Panc1 (cell line): ENCODE data around the gene MAP3K20. TPM values are rescaled to one million over a fixed set of nuclear protein-coding genes. Genes with fewer than 3 reads are reported as not detected.

Experiments used
- ATAC-seq: fragments of 200-7000 bp; cut with Tn5 transposase; 2 replicates; pipeline ENCODE4 v1.9.1; 2020; ENCODE audit warnings: mild to moderate bottlenecking, moderate library complexity
- BruUV-seq: library from RNA; stranded (reverse); fragments of 400-500 nt; replicated peaks from 2 replicates; lab custom pipeline; 2021; lab: Mats Ljungman, UMichigan
- CTCF ChIA-PET: fragments of 300-600 bp; sonication (Branson Sonifier 250); formaldehyde crosslinking; loops from one replicate; lab custom pipeline; 2022; ENCODE audit warnings: antibody characterized with exemption; lab: Charles Lee
- POLR2A ChIA-PET: fragments of 300-600 bp; sonication (Branson Sonifier 250); formaldehyde crosslinking; loops from one replicate; lab custom pipeline; 2022; ENCODE audit warnings: antibody characterized with exemption; lab: Charles Lee
- DNase-seq: peaks from one replicate; pipeline ENCODE4 v3.0.0-alpha.2; 2010; ENCODE audit warnings: low read depth, low spot score
- H3K27ac ChIP-seq: 2 replicates; pipeline ENCODE4 v1.5.1; 2011; ENCODE audit warnings: mild to moderate bottlenecking, low read length, inconsistent platforms
- H3K27me3 ChIP-seq: fragments of 200-500 bp; sonication (Bioruptor generic); 2 replicates; pipeline ENCODE4 v1.6.0; 2014; ENCODE audit warnings: low read length, inconsistent platforms; ENCODE audit not compliant: control insufficient read depth, insufficient read depth
- H3K36me3 ChIP-seq: fragments of 200-500 bp; sonication (Bioruptor generic); 2 replicates; pipeline ENCODE4 v1.5.1; 2014; ENCODE audit warnings: inconsistent platforms, mild to moderate bottlenecking, low read length, moderate library complexity; ENCODE audit not compliant: control insufficient read depth, insufficient read depth
- H3K4me1 ChIP-seq: 2 replicates; pipeline ENCODE4 v1.5.1; 2011; ENCODE audit warnings: inconsistent platforms, mild to moderate bottlenecking, low read length, moderate library complexity; ENCODE audit not compliant: control insufficient read depth, insufficient read depth
- H3K4me3 ChIP-seq, 2 experiments: 2 replicates each; pipeline ENCODE4 v1.5.1; 2011 to 2012; ENCODE audit warnings: low read depth in 2 of 2, low read length in 2 of 2, mild to moderate bottlenecking in 2 of 2, inconsistent platforms in 1 of 2, moderate library complexity in 1 of 2
- H3K9me3 ChIP-seq: fragments of 200-500 bp; sonication (Bioruptor generic); 2 replicates; pipeline ENCODE4 v1.5.1; 2014; ENCODE audit warnings: low read depth, mild to moderate bottlenecking, inconsistent platforms, low read length, moderate library complexity; ENCODE audit not compliant: control insufficient read depth, insufficient read depth
- CTCF ChIP-seq: fragments of 450-650 bp; IDR thresholded peaks from 2 replicates; pipeline ENCODE4 v1.5.1; 2017; ENCODE audit warnings: mild to moderate bottlenecking
- POLR2AphosphoS5 ChIP-seq: IDR thresholded peaks from 2 replicates; pipeline ENCODE4 v1.6.1; 2012; ENCODE audit warnings: mild to moderate bottlenecking, low read depth, low read length, moderate library complexity
- REST ChIP-seq, 2 experiments: IDR thresholded peaks; 2 replicates each; pipeline ENCODE4 v1.6.1; 2011 to 2012; ENCODE audit warnings: low read depth in 2 of 2, control low read depth in 1 of 2, low read length in 1 of 2, mild to moderate bottlenecking in 1 of 2, moderate library complexity in 1 of 2; ENCODE audit not compliant: insufficient read depth in 1 of 2
- SIN3A ChIP-seq: IDR thresholded peaks from 2 replicates; pipeline ENCODE4 v1.6.1; 2012; ENCODE audit warnings: low read depth, mild to moderate bottlenecking, low read length, moderate library complexity, borderline replicate concordance; ENCODE audit not compliant: insufficient read depth
- TCF7L2 ChIP-seq: IDR thresholded peaks from 2 replicates; pipeline ENCODE4 v1.6.1; 2011; ENCODE audit warnings: mild to moderate bottlenecking, low read depth, low read length, inconsistent platforms
- in situ Hi-C: cut with HindIII; loops from 2 replicates; pipeline ENCODE4 v1.10.0; 2016; ENCODE audit warnings: low sequenced_read_pairs, low pct_unique_long_range_greater_than_20kb
- intact Hi-C: fragments of 100-400 bp; cut with micrococcal nuclease; formaldehyde crosslinking; loops from one replicate; pipeline ENCODE4 v1.10.0; 2022; ENCODE audit not compliant: unreplicated experiment
- total RNA-seq: library from RNA; stranded (reverse); gene quantifications from one replicate; pipeline ENCODE4 v1.2.1, GENCODE V29; 2021; ENCODE audit not compliant: unreplicated experiment

Gene MAP3K20
- total RNA-seq, 1 experiment from 2014 or later, result 121 TPM

GRCh38 chr2:173264603-173265366, 189.1 kb downstream of the MAP3K20 start:
- no peak for ATAC-seq
- intact Hi-C loops, result no loop called here

GRCh38 chr2:173271135-173271534, 195.5 kb downstream of the MAP3K20 start:
- H3K4me1 ChIP-seq, result no peaks in the 10 kb centered on the region
- POLR2A ChIA-PET, result no interaction called here
- DNase-seq (no peak), ATAC-seq (no peak)
- no peaks in the 10 kb centered on the region for H3K9me3 ChIP-seq
- H3K27me3 ChIP-seq, result no peaks in the 10 kb centered on the region
- in situ Hi-C loops (no loop called here), intact Hi-C loops (no loop called here)
- BruUV-seq, result no TSS peak
- no peaks in the 10 kb centered on the region; the same call in 1 of the 2 replicates for H3K36me3 ChIP-seq
- H3K4me3 ChIP-seq, result no peak overlapping the region
- no peak overlapping the region for H3K27ac ChIP-seq
- TF ChIP-seq CTCF (no peak), REST (IDR thresholded peaks at IDR 0.05; ENCODE audit: insufficient read depth in 1 of 2, low read depth in 2 of 2, low read length in 1 of 2) (no peak), TCF7L2 (no peak), SIN3A (no peak), POLR2AphosphoS5 (no peak)
- CTCF ChIA-PET, result no interaction called here

More at GRCh38 chr2:173264603-173265366, 189.1 kb downstream of the MAP3K20 start:
- no peak for TF ChIP-seq REST (IDR thresholded peaks at IDR 0.05; ENCODE audit: insufficient read depth in 1 of 2, low read depth in 2 of 2, low read length in 1 of 2)
- no peak for TF ChIP-seq SIN3A
- TF ChIP-seq TCF7L2, result no peak
- TF ChIP-seq POLR2AphosphoS5, result no peak
- no peak for TF ChIP-seq CTCF
- no peak overlapping the region for H3K4me3 ChIP-seq
- POLR2A ChIA-PET, result no interaction called here
- CTCF ChIA-PET, result no interaction called here
- no peak overlapping the region for H3K27ac ChIP-seq
- DNase-seq, result no peak
- no peaks in the 10 kb centered on the region for H3K9me3 ChIP-seq
- no TSS peak for BruUV-seq
- in situ Hi-C loops, result no loop called here
- no peaks in the 10 kb centered on the region for H3K4me1 ChIP-seq
- H3K27me3 ChIP-seq, result no peaks in the 10 kb centered on the region
- H3K36me3 ChIP-seq, result no peaks in the 10 kb centered on the region; the same call in 1 of the 2 replicates
